HG03342 (cell line): ENCODE measurements around the gene LCE1E.

Experiments
- ATAC-seq: cut with Tn5 transposase; IDR thresholded peaks from one replicate; pipeline ENCODE4 v1.9.1; 2021; ENCODE audit warnings: mild to moderate bottlenecking, moderate library complexity; ENCODE audit not compliant: unreplicated experiment

The LCE1E gene

DNA sequence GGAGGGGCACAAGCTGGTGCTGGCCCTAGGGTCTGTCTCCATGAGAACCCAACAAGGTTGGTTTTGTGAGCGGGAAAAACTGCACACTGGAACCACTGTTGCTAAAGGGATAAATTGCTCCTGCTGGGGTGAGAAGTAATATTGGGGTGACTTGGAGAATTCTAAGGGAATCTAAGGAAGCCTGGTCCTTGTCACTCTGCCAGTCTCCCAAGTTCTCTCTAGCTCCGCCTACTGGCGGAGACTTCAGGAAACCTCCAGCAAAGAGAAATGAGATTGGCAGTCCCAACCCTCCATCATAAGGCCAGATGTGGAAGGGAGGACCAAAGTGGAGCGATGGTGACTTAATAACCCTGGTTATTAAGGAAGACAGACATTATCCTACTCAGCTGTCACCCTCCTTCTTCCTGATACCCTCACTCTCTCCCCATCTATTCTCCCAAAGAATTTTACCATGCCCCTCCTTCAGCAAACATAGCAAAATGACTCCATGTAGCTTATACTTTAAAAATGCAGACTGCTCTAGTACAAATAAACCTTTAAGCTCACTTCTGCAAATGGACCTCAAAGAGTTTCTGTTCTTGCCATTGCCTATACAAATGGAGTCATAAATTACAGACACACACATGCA lies 8.4 kb upstream of the LCE1E start:
- no peak for ATAC-seq

DNA sequence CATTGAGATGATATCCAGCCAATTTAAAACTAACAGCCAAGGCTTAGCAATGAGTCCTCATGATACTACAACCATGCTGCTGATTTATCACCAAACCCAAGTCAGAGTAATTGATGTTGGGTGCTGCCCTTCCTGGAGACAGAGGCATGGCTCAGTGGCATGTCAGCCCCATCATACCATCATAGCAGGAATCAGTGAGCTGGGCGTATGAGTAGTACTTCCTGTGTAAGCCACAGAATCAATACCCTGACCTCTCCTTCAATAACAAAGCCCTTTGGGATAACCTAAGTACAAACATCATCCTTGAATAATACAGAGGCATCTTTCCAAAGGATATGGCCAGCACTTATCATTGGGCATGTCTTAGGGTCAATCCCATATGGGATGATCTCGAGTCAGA lies 3.0 kb upstream of the LCE1E start:
- ATAC-seq: no peak

DNA sequence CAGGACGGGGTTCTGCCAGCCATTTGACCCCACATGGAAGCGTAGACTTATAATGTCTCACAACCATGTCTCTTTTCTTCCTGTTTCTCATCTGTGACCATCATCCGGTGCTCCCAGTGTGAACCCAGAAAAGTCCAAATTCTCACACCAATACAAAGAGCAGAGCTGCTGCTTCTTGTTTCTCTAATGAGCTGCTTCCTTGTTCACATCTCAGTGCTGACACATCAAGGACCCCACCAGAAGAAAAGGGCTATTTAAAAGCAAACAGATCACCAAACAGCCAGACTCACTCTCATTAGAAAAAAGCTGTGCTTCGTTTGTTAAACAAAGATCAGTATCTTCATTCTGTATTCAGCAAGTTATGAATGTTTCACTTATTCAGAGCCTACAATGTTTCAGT lies 9.6 kb downstream of the LCE1E start:
- ATAC-seq: no peak

DNA sequence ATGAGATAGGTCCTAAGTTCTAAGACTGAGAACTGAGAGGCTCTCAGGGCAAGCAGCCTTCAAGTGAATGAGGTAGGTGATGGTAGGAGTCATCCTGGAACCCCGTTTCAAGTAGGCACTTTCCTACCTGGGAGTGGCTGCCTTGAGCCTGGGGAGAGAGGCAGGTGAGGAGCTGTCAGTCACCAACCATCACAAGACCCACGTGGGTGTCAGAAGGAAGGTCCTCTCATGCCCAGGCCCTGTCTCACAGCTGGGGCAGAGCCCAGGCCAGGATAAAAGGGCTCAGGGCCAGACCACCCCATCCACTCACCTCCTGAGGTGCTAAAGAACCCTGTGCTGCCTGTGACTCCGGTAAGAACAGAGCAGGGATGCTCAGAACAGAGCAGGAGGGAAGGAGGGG lies 10.4 kb downstream of the LCE1E start, which contains the start of gene LCE1D:
Gene LCE1D (plus strand): TSS at position 301 of the 400 bp plus-strand sequence. CDS start 1,074 bp downstream, outside the sequence.
- no peak for ATAC-seq

DNA sequence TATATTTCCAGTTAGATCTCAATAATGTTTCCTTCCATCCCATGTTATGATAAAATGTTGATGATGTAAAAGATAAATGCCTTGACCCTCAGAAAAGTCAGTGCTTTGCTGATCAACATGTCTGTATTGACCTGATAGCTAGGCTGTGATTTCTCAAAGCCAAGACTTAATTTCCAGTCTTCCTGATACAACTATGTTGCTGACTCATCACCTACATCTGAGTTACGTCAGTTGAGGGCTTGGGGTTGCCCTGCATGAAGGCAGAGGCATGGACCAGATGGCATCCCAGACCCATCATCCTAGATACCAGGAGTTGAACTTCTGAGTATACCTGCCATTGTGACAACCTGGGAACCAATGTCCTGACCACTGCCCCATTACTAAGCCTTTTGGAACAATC lies 15.3 kb downstream of the LCE1E start:
- ATAC-seq: no peak

DNA sequence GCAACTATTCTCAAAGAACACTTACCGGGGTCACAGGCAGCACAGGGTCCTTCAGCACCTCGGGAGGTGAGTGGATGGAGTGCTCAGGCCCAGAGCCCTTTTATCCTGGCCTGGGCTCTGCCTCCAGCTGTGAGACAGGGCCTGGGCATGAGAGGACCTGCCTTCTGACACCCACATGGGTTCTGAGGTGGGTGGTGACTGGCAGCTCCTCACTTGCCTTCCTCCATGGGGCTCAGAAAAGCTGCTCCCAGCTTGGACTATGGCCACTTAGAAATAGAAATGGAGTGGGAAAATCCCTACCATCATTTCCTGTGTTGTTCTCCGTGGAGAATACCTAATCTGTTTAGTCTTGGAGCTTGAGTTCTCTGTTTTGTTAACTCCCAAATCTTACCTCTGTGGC lies 20.5 kb downstream of the LCE1E start, which contains the start of gene LCE1C:
Gene LCE1C (minus strand): TSS at position 76 of the 400 bp plus-strand sequence. CDS start 1,173 bp downstream, outside the sequence.
- ATAC-seq: no peak

DNA sequence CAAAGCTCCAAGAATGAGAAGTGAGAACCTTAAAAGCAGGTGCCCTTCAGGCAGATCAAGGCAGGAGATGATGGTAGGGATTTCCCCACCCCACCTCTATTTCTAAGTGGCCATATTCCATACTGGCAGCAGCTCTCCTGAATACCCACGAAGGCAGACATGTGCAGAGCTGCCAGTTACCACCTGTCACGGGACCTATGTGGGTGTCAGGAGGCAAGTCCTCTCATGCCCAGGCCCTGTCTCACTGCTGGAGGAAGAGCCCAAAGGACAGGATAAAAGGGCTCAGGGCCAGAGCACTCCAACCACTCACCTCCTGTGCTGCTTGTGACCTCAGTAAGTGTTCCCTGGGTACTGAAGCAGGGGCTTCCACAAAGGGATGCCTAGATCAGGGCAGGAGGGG lies 25.0 kb downstream of the LCE1E start:
- no peak for ATAC-seq

DNA sequence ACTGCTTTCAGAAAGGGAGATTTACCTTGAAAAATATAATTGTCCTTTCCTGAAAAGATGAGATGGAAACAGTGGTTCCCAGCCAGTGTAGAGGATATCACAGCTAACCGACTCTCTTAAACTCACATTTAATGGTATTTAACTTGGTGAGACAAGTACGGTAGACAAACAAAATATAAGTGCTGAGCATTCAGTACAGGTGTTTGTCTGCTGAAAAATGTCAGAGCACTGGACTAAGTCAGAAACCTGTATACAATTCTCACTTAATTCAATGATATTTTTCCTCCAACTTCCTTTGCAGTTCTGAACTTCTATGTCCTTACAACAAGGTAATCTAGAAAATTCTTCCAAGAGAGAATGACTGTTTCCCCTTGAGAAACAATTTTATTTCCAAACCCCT lies 25.6 kb downstream of the LCE1E start, which contains the start of gene LCE1B:
Gene LCE1B (plus strand): TSS at position 301 of the 400 bp plus-strand sequence. CDS start 476 bp downstream, outside the sequence.
- ATAC-seq: no peak

DNA sequence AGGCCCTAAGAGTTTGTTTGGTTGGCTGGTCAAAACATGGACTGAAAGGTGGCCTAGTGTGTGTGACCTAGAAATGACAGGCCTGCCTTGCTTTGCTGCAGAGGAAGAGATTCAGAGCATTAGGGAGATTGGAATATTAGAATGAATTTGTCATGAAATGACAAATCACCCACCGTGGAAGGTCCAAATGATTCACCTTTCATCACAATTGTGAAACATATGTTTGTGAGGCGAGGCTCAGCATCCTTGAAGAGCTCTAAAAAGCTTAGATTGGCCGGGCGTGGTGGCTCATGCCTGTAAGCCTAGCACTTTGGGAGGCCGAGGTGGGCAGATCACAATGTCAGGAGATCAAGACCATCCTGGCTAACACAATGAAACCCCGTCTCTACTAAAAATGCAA lies 31.3 kb downstream of the LCE1E start:
- ATAC-seq: no peak

DNA sequence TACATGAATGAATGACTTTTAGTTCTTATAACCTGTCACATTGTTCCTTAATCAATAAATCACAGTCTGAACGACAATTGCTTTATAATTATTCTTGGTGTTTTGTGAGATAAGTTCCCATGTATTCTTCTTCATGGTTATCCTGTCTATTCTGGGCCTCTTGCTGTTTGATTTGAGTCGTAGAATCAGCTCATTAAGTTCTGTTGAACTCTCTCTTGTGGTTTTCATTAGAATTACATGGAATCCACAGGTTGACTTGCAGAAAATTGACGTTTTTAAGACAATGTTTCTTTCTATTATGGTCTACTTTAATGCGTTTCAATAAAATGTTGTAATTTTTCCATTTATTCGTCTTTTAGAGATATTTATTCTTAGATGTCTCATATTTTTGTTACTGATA lies 37.2 kb downstream of the LCE1E start:
- no peak for ATAC-seq

DNA sequence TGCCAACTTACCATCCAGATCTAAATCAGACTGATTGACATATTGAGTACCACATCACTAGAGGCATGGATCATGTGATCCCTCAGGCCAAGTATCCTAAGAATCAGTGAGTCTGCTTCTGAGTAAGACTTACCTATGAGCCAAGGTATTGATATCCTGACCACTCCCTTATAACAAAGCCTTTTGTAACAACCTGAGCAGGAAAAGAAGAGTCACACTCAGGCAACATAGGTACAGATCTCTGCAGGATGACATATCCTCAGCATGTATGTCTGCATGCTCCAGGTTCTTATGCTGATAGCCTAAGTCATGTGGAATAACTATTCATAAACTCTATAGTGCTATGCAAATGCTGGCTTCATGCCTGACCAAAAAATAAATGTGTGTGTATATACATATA lies 38.9 kb downstream of the LCE1E start:
- ATAC-seq: no peak

DNA sequence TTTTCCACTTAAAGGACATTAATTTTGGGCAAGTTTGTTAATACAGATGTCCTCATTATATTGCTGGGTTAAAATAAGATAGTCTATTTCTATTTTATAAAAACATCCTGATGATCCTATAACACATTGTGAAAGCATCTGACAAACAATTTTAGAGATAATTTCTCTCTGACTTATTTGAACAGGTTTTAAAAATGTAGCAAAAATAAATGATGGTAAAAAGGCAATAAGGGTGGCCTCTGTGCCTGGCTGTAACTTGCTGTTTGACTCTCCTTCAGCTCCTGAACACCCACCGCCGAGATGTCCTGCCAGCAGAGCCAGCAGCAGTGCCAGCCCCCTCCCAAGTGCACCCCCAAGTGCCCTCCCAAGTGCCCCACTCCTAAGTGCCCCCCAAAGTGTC lies 41.1 kb downstream of the LCE1E start, which contains the start of gene LCE1A:
Gene LCE1A (plus strand): TSS at position 301 of the 400 bp plus-strand sequence. CDS start 0 bp downstream, at position 301.
- ATAC-seq: no peak

DNA sequence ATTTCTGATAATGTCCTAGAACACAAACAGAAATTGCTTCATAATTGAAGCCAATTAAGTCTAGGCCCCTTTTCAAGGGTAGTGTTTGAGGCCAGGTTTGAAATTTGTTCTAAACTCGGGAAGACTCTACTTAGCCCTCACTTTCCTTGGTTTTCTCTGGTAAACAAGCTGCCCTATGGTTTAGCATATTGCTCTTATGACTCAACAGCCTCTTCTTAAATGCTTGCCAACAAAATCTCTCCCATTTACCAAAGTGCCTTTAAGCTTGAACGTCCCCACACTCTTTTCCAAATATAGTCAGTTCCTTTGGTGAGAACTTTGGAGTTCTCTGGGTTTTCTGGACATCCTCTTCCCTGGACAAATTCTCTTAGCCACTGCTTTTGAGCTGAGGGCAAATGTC lies 50.8 kb downstream of the LCE1E start:
- no peak for ATAC-seq
